Mesodermal cell (in vitro differentiated cells): ENCODE data around the gene TJAP1.

ENCODE experiments used
- H3K27ac ChIP-seq: 2 replicates; pipeline ENCODE4 v1.7.0; 2013; ENCODE audit warnings: mild to moderate bottlenecking, low read depth, low read length, moderate library complexity; ENCODE audit not compliant: severe bottlenecking
- H3K36me3 ChIP-seq: 2 replicates; pipeline ENCODE4 v1.7.1; 2013; ENCODE audit warnings: mild to moderate bottlenecking, low read length, moderate library complexity; ENCODE audit not compliant: control insufficient read depth, insufficient read depth
- H3K4me1 ChIP-seq: one replicate; pipeline ENCODE4 v1.7.1; 2013; ENCODE audit warnings: mild to moderate bottlenecking, low read length; ENCODE audit not compliant: insufficient read depth, control insufficient read depth, poor library complexity, severe bottlenecking
- H3K4me3 ChIP-seq: 2 replicates; pipeline ENCODE4 v1.7.0; 2013; ENCODE audit warnings: low read length, control low read depth, mild to moderate bottlenecking; ENCODE audit not compliant: insufficient read depth, poor library complexity, severe bottlenecking; ENCODE audit errors: extremely low read depth
- H3K9me3 ChIP-seq: 2 replicates; pipeline ENCODE4 v1.7.1; 2013; ENCODE audit warnings: mild to moderate bottlenecking, low read length, moderate library complexity; ENCODE audit not compliant: control insufficient read depth
- WGBS, 2 experiments: methylation state at CpG; one replicate each; pipeline ENCODE4 v1.1.5; 2013; ENCODE audit warnings: missing lambda C conversion rate in 2 of 2; ENCODE audit not compliant: insufficient coverage in 2 of 2; 5-methylcytosine and 5-hydroxymethylcytosine counted together

The TJAP1 gene

DNA sequence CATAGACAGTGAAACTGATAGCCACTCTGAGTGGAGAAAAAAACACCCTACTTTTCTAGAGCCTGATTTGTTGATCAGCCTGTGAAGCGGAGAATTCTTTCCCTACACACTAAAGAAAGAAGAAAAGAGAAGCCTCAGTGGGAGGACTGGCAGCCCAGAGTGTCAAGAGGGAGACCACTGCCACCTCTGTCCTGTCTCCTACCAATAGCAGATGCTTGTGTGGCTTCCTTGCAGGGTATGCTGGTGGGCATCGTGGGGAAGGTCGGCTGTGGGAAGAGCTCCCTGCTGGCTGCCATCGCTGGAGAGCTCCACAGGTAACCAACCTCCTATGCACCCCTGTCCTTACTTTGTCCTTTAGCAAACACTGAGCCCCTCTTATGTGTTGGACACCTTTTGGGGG, 39.7 kb upstream of the TJAP1 start:
- H3K4me1 ChIP-seq, result peaks cover 7% of the 10 kb centered on the region
- WGBS, 2 experiments, result 86% methylated on average over 2 of the region's 4 CpGs; no CpG with 5 or more reads in 1 of the 2 experiments
- no peak overlapping the region for H3K4me3 ChIP-seq
- H3K36me3 ChIP-seq, result peaks cover 44% of the 10 kb centered on the region
- no peak overlapping the region for H3K27ac ChIP-seq
- H3K9me3 ChIP-seq, result no peaks in the 10 kb centered on the region

DNA sequence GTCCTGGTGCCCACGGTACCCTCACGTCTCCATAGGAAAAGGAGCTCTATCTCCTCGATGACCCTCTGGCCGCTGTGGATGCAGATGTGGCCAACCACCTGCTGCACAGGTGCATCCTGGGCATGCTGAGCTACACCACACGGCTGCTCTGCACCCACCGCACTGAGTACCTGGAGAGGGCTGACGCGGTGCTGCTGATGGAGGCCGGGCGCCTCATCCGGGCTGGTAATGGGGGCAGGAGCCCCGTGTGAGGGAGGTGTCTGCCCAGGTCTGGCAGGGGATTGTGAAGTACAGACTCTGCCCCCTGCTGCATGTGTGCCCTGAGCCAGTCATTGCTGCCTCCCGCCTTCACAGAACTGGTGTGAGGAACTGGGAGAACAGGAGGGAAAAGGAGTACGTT, 34.4 kb upstream of the TJAP1 start:
- WGBS, 2 experiments, result 96% methylated on average over 13 to 14 of the region's 14 CpGs

GRCh38 chr6:43444036-43444435, 33.3 kb upstream of the TJAP1 start:
- Histone ChIP-seq H3K36me3 (peaks cover 67% of the 10 kb centered on the region), H3K27ac (no peak overlapping the region), H3K9me3 (no peaks in the 10 kb centered on the region), H3K4me1 (no peaks in the 10 kb centered on the region), H3K4me3 (no peak overlapping the region)
- 84 to 94% methylated on average over 7 to 10 of the region's 10 CpGs for WGBS, 2 experiments

More for the DNA sequence above, 34.4 kb upstream of the TJAP1 start:
- no peak overlapping the region for H3K27ac ChIP-seq
- no peaks in the 10 kb centered on the region for H3K9me3 ChIP-seq
- no peak overlapping the region for H3K4me3 ChIP-seq
- peaks cover 70% of the 10 kb centered on the region for H3K36me3 ChIP-seq
- H3K4me1 ChIP-seq, result no peaks in the 10 kb centered on the region

DNA sequence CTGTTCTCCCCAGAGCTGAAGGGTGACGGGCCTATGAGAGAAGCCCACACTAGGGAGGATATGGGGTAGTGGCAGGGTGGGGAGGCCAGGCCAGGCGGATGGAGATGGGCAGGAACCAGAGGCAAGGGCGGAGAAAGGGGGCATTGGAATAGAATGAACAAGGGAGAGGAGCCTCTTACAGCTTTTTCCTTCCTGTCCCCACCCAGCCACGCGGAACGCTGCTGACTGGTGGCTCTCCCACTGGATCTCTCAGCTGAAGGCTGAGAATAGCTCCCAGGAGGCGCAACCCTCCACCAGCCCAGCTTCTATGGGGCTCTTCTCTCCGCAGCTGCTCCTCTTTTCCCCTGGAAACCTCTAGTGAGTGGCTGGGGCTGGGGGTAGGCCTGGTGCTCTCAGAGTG, 32.8 kb upstream of the TJAP1 start:
- 98 to 100% methylated on average over 2 to 4 of the region's 8 CpGs for WGBS, 2 experiments
- Histone ChIP-seq H3K36me3 (peaks cover 66% of the 10 kb centered on the region), H3K4me1 (no peaks in the 10 kb centered on the region), H3K4me3 (no peak overlapping the region), H3K9me3 (no peaks in the 10 kb centered on the region), H3K27ac (no peak overlapping the region)

DNA sequence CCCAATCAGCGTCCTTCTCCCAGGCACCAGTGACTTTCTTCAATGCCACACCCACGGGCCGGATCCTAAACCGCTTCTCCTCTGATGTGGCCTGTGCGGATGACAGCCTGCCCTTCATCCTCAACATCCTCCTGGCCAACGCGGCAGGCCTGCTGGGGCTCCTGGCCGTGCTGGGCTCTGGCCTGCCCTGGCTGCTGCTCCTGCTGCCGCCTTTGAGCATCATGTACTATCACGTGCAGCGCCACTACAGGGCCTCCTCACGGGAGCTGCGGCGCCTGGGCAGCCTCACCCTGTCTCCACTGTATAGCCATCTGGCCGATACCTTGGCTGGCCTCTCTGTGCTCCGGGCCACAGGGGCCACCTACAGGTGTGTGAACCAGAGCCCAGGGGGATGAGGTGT, 31.8 kb upstream of the TJAP1 start:
- peaks cover 65% of the 10 kb centered on the region for H3K36me3 ChIP-seq
- no peak overlapping the region for H3K27ac ChIP-seq
- no peaks in the 10 kb centered on the region for H3K4me1 ChIP-seq
- H3K4me3 ChIP-seq, result no peak overlapping the region
- H3K9me3 ChIP-seq, result no peaks in the 10 kb centered on the region
- 90 to 94% methylated on average over 15 to 16 of the region's 16 CpGs for WGBS, 2 experiments

- WGBS, 2 experiments, result 96% methylated on average over 11 to 16 of the region's 16 CpGs
- no peaks in the 10 kb centered on the region for H3K4me1 ChIP-seq
- H3K4me3 ChIP-seq, result no peak overlapping the region
- no peak overlapping the region for H3K27ac ChIP-seq
- no peaks in the 10 kb centered on the region for H3K9me3 ChIP-seq
- H3K36me3 ChIP-seq, result peaks cover 73% of the 10 kb centered on the region
These were observed 29.8 kb upstream of the TJAP1 start for GRCh38 chr6:43447604-43448003.

DNA sequence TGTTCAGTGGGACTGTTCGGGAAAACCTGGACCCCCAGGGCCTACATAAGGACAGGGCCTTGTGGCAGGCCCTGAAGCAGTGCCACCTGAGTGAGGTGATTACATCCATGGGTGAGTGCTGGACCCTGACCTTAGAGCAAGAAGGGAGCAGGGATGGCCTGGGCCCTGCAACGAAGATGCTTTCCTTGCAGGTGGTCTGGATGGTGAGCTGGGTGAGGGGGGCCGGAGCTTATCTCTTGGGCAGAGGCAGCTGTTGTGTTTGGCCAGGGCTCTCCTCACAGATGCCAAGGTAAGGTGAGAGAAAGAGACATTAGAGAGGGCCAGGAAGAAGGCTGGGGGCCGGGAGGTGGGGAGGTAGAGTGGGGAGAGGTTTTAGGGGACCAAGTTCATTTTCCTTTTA, 28.5 kb upstream of the TJAP1 start:
- no peak overlapping the region for H3K27ac ChIP-seq
- no peaks in the 10 kb centered on the region for H3K4me1 ChIP-seq
- WGBS, 2 experiments, result 93 to 100% methylated on average over 2 of the region's 4 CpGs
- H3K36me3 ChIP-seq, result peaks cover 60% of the 10 kb centered on the region
- H3K9me3 ChIP-seq, result no peaks in the 10 kb centered on the region
- H3K4me3 ChIP-seq, result no peak overlapping the region

DNA sequence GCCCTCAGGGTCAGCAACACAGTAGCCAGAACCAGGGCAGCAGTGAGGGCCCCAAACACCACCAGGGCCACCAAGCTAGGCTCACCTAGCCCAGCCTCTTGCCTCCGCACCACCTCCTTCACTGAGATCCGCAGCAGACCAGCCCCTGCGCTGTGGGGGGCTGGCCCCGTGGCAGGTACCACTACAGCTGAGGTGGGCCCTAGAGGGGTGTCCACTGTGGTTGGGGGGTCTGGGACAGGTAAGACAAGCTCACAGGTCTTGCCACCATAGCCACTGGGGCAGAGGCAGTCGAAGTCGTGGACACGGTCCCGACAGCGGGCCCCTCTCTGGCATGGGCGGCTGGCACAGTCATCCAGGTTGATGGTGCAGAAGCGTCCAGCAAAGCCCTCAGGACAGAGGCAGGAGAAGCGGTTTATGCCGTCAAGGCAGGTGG, 26.7 kb upstream of the TJAP1 start:
- Histone ChIP-seq H3K9me3 (no peaks in the 10 kb centered on the region), H3K27ac (no peak overlapping the region), H3K4me3 (no peak overlapping the region), H3K36me3 (peaks cover 46% of the 10 kb centered on the region), H3K4me1 (no peaks in the 10 kb centered on the region)
- 85 to 91% methylated on average over 11 to 12 of the region's 13 CpGs for WGBS, 2 experiments

- Histone ChIP-seq H3K27ac (no peak overlapping the region), H3K4me3 (no peak overlapping the region), H3K4me1 (no peaks in the 10 kb centered on the region), H3K36me3 (peaks cover 42% of the 10 kb centered on the region), H3K9me3 (no peaks in the 10 kb centered on the region)
- WGBS, 2 experiments, result no CpG with 5 or more reads among the region's 4 CpGs
These were observed 26.0 kb upstream of the TJAP1 start for GRCh38 chr6:43451348-43451747.

- Histone ChIP-seq H3K9me3 (no peaks in the 10 kb centered on the region), H3K36me3 (peaks cover 40% of the 10 kb centered on the region), H3K27ac (no peak overlapping the region), H3K4me1 (no peaks in the 10 kb centered on the region), H3K4me3 (no peak overlapping the region)
- 94 to 96% methylated on average over 7 to 8 of the region's 8 CpGs for WGBS, 2 experiments
These were observed 25.4 kb upstream of the TJAP1 start for GRCh38 chr6:43451939-43452338.

DNA sequence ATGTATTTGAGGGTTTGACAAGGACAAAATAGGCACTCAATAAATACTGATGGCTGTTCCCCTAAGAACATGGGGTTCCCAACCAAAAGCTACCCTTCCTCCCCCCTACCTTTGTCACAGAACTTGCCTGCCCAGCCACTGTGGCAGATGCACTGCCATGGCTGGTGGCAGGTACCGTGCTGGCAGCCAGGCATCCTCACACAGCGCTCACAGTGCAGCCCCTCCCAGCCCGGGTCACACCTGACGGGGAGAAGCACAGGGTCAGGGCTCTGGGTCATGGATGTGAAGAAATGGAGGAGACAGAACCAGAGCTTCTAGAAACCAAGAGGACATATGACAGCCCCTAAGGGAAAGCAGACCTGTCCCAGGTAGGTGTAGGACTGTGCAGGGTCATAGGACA, 24.5 kb upstream of the TJAP1 start:
- Histone ChIP-seq H3K36me3 (peaks cover 31% of the 10 kb centered on the region), H3K4me3 (no peak overlapping the region), H3K4me1 (no peaks in the 10 kb centered on the region), H3K27ac (no peak overlapping the region), H3K9me3 (no peaks in the 10 kb centered on the region)
- WGBS, 2 experiments, result 98 to 100% methylated on average over 4 of the region's 4 CpGs
